T-helper 1 cell treated with Interleukin-12 subunit alpha and Interleukin-12 subunit beta and Interleukin-4 antibody, amounts not matched to agents 30 μg/mL and 1 μg/mL, for 36 hours (primary cell): Measurements from ENCODE around the gene TMEM223.
"Not testable (repeated sequence)": the region's sequence is repeated elsewhere in the genome, so short reads cannot be mapped to it uniquely, and the experiment has no call there.

Experiments
- H3K27ac Mint-ChIP-seq: one replicate; pipeline ENCODE4 v1.8.0; 2021; ENCODE audit warnings: mild to moderate bottlenecking, mixed read lengths
- H3K27me3 Mint-ChIP-seq: one replicate; pipeline ENCODE4 v1.8.0; 2021; ENCODE audit warnings: low read depth, mixed read lengths
- H3K36me3 Mint-ChIP-seq: one replicate; pipeline ENCODE4 v1.8.0; 2021; ENCODE audit warnings: low read depth, mixed read lengths
- H3K4me1 Mint-ChIP-seq: one replicate; pipeline ENCODE4 v1.8.0; 2021; ENCODE audit warnings: low read depth, mixed read lengths
- H3K4me3 Mint-ChIP-seq: one replicate; pipeline ENCODE4 v1.8.0; 2021; ENCODE audit warnings: mild to moderate bottlenecking, moderate library complexity, mixed read lengths
- H3K9me3 Mint-ChIP-seq: one replicate; pipeline ENCODE4 v1.8.0; 2021; ENCODE audit warnings: mixed read lengths

The TMEM223 gene, protein sequence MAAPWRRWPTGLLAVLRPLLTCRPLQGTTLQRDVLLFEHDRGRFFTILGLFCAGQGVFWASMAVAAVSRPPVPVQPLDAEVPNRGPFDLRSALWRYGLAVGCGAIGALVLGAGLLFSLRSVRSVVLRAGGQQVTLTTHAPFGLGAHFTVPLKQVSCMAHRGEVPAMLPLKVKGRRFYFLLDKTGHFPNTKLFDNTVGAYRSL

DNA sequence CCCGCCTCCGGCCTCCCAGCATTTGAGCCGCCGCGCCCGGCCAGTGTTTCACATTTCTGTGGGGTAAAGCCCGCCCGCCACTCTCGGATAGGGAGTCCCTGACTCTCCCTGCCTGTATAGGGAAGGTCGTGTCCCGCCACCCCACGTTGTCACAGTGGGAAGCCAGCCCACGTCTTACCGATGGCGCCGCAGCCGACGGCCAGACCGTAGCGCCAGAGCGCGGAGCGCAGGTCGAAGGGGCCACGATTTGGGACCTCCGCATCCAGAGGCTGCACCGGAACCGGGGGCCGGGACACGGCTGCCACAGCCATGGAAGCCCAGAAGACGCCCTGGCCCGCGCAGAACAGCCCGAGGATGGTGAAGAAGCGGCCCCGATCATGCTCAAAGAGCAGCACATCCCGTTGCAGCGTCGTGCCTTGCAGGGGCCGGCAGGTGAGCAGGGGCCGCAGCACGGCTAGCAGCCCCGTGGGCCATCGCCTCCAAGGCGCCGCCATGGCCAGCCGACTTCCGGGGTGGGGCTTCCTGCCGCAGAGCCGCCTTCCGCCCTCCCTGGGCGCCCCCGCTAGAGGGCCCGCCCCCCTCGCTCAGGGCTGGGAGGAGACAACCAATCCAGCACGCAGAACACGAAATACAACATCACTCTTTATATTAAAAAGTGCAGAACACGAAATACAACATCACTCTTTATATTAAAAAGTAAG, at the start of gene TMEM223:
TMEM223 (minus strand) TSS at position 506 of the 701 bp plus-strand sequence; CDS start at position 494, 12 bp downstream.
- Mint-ChIP-seq H3K27ac (peak within 1 kb of the TSS; percentile 90), H3K4me3 (peak within 1 kb of the TSS; percentile 93), H3K9me3 (no peaks in the 10 kb centered on the region), H3K27me3 (no peaks in the 10 kb centered on the region), H3K4me1 (peaks cover 37% of the 10 kb centered on the region), H3K36me3 (peaks cover 59% of the 10 kb centered on the region)

DNA sequence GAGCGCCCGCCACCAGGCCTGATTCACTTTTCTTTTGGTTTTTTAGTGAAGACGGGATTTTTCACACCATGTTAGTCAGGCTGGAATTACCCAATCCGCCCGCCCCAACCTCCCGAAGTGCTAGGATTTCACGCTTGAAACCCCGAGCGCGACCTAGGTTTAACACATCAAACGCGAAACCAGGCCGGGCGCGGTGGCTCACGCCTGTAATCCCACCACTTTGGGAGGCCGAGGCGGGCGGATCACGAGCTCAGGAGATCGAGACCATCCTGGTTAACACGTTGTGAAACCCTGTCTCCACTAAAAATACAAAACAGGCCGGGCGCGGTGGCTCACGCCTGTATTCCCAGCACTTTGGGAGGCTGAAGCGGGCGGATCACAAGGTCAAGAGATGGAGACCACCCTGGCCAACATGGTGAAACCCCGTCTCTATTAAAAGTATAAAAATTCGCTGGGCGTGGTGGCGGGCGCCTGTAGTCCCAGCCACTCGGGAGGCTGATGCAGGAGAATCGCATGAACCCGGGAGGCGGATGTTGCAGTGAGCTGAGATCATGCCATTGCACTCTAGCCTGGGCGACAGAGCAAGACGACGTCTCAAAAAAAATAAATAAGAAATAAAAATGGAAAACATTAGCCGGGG, 49.0 kb upstream of the TMEM223 start:
- not testable (repeated sequence) for H3K27me3 Mint-ChIP-seq, H3K27ac Mint-ChIP-seq, H3K4me3 Mint-ChIP-seq, H3K9me3 Mint-ChIP-seq
- Mint-ChIP-seq H3K36me3 (peaks cover 16% of the 10 kb centered on the region), H3K4me1 (peaks cover 23% of the 10 kb centered on the region)

DNA sequence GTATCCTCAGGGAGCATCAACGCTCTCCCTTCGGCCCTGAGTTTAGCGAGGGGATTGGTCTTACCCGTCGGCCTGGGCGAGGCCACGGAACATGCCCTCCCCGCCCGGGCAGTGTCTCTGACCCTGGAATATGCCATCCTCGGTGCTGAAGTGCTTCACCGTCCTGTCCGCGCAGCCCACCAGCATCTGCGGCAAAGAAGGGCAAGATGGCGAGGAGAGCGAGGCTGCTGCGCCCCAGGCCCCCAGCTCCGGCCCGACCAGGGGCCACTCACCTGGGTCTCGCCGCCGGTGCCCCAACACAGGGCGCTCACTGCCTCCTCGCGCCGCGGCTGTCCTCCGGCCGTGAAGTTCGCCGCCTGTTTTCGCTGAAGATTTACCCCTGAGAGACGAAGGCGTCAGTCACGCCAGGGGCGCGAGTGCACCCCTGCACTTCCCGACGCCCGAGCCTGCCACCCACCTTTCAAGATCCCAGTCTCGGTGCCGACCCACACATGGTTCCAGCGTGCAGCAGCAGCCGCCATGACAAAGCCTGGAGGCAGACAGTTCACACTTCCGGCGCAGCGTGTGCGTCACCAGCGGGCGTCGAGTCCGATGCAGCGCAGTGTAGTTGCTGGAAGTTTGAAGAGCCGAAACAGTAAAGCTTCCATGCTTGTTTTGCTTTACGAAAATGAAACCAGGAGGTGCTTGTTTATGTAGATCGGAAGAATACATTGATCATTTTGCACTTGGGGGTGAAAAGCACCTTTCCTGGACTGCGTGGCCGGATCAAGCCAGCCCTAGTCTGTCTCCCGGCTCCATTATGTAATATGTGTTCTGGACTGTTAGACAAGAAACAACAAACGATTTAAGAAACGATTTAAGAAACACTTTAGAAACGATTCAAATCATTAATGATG, 47.5 kb upstream of the TMEM223 start, which contains the start of gene WDR74:
WDR74 (minus strand) TSS at position 541 of the 896 bp plus-strand sequence; CDS start at position 521, 20 bp downstream.
- peaks cover 26% of the 10 kb centered on the region for H3K36me3 Mint-ChIP-seq
- no peak within 1 kb of the TSS for H3K4me3 Mint-ChIP-seq
- no peaks in the 10 kb centered on the region for H3K9me3 Mint-ChIP-seq
- H3K4me1 Mint-ChIP-seq = peaks cover 30% of the 10 kb centered on the region
- H3K27me3 Mint-ChIP-seq = no peaks in the 10 kb centered on the region
- no peak within 1 kb of the TSS for H3K27ac Mint-ChIP-seq

DNA sequence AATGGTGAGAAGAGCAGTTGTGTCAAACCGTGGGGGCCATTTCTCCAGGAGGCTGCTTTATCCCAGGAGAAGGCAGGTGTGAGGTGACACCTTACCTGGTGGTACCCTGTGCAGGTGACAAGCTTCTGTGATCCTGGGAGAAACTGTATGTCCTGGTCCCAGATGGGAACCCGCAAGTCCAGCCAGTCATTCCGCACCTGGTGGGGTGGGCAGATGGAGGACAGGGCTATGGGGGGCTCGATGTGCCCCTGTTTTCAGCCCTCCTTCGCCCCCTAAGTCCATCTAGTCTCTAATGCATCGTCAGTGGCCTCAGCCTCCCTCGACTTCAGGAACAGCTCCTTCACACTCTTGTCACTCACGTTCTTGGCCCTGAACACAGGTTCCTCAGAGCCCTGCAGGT, 43.5 kb upstream of the TMEM223 start:
- H3K4me1 Mint-ChIP-seq = peaks cover 40% of the 10 kb centered on the region
- H3K27me3 Mint-ChIP-seq = no peaks in the 10 kb centered on the region
- H3K9me3 Mint-ChIP-seq = no peaks in the 10 kb centered on the region
- no peak overlapping the region for H3K27ac Mint-ChIP-seq
- peaks cover 41% of the 10 kb centered on the region for H3K36me3 Mint-ChIP-seq
- H3K4me3 Mint-ChIP-seq = no peak overlapping the region

DNA sequence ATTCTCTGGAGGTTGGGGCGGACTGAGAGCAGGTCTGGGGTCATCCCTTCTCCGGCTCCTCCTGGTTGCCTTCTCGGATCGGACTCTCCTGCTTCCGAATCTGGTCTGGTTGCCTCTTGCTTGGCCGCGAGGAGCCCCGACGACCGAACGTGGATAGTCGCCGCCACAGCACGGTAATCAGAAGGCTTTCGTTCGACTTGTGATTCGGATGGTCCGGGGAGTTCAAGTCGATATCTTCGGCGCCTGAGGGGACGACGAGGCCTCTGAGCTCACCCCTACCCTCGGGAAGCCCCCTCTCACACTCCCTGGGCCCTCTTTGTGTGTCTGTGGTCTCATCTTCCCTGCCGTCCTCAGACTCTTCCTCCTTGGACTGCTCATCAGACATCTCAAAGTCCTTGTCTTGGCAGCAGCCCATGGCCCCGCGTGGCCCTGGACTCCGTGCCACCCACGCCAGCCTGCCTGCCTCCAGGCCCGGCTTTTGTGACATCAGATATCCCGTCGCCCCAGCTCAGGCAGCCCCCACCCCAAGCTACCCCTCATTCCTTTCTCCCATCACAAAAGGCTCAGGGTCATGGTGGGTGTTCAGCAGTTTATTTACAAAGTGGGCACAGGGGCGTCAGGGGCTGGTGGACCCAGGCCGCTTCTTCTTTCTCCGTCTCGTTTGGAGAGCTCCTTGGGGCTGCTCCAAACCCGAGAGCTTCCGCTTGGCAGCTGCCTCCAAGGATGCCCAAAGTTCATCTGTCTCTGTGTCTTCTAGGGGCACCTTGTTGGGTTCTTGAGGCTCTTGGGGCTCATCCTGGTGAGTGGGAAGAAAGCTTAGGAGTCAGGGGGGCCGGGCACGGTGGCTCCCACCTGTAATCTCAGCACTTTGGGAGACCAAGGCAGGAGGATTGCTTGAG, 40.8 kb upstream of the TMEM223 start, which contains the start of gene TEX54:
TEX54 (minus strand) TSS at position 506 of the 899 bp plus-strand sequence.
- Mint-ChIP-seq H3K9me3 (no peaks in the 10 kb centered on the region), H3K27me3 (no peaks in the 10 kb centered on the region), H3K27ac (peak within 1 kb of the TSS; percentile 99), H3K4me1 (peaks cover 35% of the 10 kb centered on the region), H3K36me3 (peaks cover 36% of the 10 kb centered on the region), H3K4me3 (peak within 1 kb of the TSS; percentile 91)

DNA sequence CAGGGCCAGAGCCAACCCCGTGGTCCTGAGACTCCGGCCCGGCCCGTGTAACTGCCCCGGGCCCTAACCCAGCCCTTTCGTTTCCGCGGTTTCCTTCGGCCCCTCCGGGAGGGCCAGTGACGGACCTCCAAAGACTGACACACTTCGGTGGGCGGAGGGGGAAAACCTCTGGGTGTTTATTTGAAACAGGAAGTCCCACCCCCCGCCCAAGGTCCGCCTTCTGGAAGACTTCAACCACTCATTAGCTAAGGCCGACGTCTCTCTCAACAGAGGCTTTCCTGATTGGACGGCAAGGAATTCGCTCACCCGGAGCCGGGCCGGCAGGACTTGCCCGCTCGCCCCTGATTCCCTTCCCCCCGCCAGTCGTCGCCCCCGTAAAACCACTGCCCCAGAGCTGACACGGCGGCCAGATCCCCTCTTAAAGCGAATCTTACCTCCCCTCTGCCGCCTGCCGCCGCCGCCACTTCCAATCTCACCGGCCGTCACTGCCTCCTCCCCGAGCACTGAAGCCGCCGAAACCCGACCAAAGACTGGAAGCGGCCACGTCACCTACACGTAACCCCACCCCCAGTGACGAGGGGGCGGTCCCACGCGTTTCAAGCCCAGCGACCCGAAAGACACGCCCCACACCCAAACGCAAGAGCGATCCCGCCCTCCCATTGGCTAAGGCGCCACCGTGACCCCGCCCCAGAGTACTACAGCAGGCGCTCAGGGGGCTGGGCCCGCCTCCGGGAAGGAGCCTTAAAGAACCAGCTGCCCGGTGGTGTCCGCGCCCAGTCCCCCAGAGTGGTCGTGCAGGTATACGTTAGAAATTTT, 39.9 kb upstream of the TMEM223 start, which contains the start of gene STX5:
STX5 (minus strand) TSS at position 532 of the 816 bp plus-strand sequence. CDS start 808 bp downstream, outside the sequence.
- H3K27me3 Mint-ChIP-seq = no peaks in the 10 kb centered on the region

DNA sequence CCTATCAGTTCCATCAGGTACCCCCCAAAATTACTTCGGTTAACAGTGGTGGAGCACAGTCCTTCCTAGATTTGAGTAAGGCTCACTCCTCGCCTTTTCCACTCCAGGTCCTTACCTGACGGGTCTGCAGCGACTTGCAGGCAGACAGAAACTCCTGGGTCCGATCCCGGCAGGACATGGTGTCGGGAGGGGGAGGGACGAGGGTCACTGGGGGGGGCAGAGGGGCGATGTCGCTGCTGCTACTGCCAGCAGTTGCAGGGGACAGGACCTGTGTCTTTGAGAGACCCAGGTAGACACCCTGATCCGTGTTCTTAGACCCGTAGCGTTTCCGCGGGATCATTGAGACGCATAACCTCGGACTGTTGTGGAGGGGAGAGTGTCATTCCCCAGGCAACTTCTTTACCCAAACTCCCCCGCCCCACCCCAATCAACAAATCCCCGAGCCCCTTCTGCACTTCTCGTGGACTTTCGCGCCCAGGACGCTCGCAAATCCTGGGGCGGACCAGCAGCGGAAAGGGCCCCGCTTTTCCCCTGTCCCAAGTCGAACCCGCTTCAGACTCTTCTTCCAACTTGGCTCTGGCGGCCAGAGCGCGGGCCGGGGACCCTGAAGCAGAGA, 39.2 kb upstream of the TMEM223 start:
- Mint-ChIP-seq H3K9me3 (no peaks in the 10 kb centered on the region), H3K4me1 (peaks cover 30% of the 10 kb centered on the region), H3K36me3 (peaks cover 36% of the 10 kb centered on the region), H3K27me3 (no peaks in the 10 kb centered on the region), H3K4me3 (peak overlapping the region; percentile 91), H3K27ac (peak overlapping the region; percentile 99)

More for the DNA sequence above, 39.9 kb upstream of the TMEM223 start, which contains the start of gene STX5:
- H3K4me3 Mint-ChIP-seq = peak within 1 kb of the TSS; percentile 91
- H3K4me1 Mint-ChIP-seq = peaks cover 33% of the 10 kb centered on the region
- H3K27ac Mint-ChIP-seq = peak within 1 kb of the TSS; percentile 99
- peaks cover 41% of the 10 kb centered on the region for H3K36me3 Mint-ChIP-seq
- no peaks in the 10 kb centered on the region for H3K9me3 Mint-ChIP-seq

DNA sequence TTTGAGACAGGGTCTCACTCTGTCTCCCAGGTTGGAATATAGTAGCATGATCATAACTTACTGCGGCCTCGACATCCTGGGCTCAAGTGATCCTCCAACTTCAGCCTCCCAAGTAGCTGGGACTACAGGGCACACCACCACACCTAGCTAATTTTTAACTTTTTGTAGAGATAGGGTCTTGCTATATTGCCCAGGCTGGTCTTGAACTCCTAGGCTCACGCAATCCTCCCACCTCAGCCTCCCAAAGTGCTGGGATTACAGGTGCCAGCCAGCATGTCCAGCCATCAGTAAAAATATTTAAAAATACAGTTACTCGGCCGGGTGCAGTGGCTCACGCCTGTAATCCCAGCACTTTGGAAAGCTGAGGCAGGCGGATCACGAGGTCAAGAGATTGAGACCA, 36.3 kb upstream of the TMEM223 start:
- H3K4me1 Mint-ChIP-seq = peaks cover 17% of the 10 kb centered on the region
- not testable (repeated sequence) for H3K4me3 Mint-ChIP-seq, H3K27ac Mint-ChIP-seq, H3K27me3 Mint-ChIP-seq, H3K9me3 Mint-ChIP-seq
- peaks cover 39% of the 10 kb centered on the region for H3K36me3 Mint-ChIP-seq

DNA sequence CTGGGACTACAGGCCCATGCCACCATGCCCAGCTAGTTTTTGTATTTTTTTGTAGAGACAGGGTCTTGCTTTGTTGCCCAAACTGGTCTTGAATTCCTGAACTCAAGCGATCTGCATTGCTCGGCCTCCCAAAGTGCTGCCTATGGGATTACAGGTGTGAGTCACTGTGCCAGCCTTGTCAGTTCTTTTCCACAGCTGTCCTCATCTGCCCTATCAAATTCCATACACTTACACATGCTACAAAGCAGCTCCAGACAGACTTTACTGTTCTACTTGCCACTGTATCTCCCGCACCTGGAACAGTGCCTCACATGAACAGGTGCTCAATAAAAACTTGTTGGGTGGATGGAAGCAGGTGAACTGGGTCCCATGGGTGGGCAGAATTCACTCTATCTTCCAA, 31.9 kb upstream of the TMEM223 start:
- no peak overlapping the region for H3K27ac Mint-ChIP-seq
- H3K27me3 Mint-ChIP-seq = no peaks in the 10 kb centered on the region
- no peak overlapping the region for H3K4me3 Mint-ChIP-seq
- H3K36me3 Mint-ChIP-seq = peaks cover 43% of the 10 kb centered on the region
- no peaks in the 10 kb centered on the region for H3K9me3 Mint-ChIP-seq
- peaks cover 3% of the 10 kb centered on the region for H3K4me1 Mint-ChIP-seq

DNA sequence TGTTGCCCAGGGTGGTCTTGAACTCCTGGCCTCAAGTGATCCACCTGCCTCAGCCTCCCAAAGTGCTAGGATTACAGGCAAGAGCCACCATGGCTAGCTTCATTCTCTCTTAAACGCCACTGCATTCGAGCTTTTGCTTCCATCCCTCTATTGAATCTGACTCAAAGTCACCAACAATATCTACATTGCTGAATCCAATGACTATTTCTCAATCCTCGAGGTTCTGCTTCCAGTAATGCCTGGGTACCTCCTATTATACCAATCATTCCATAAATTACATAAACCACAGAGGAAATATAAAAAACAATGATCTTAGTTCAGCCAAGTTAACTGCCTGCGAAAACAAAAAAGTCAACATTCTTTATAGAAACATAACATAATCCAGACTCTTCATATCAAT, 25.3 kb upstream of the TMEM223 start:
- Mint-ChIP-seq H3K27ac (no peak overlapping the region), H3K27me3 (no peaks in the 10 kb centered on the region), H3K4me3 (no peak overlapping the region), H3K4me1 (peaks cover 6% of the 10 kb centered on the region), H3K36me3 (peaks cover 15% of the 10 kb centered on the region), H3K9me3 (no peaks in the 10 kb centered on the region)

DNA sequence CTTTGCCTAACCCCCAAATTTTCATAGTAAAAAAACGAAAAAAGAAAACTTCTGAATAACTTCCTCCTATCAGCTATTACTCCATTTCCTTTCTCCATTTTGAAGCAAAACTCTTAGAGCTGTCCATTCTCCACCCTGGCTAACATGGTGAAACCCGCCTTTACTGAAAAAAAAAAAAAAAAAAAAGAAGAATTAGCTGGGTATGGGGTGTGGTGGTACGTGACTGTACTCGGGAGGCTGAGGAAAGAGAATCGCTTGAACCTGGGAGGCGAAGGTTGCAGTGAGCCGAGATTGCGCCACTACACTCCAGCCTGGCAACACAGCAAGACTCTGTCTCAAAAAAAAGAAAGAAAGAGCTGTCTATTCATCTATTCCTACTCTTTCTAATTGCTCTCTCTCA, 24.8 kb upstream of the TMEM223 start:
- no peaks in the 10 kb centered on the region for H3K27me3 Mint-ChIP-seq
- H3K9me3 Mint-ChIP-seq = no peaks in the 10 kb centered on the region
- H3K27ac Mint-ChIP-seq = no peak overlapping the region
- H3K4me3 Mint-ChIP-seq = no peak overlapping the region
- peaks cover 15% of the 10 kb centered on the region for H3K36me3 Mint-ChIP-seq
- H3K4me1 Mint-ChIP-seq = peaks cover 6% of the 10 kb centered on the region

DNA sequence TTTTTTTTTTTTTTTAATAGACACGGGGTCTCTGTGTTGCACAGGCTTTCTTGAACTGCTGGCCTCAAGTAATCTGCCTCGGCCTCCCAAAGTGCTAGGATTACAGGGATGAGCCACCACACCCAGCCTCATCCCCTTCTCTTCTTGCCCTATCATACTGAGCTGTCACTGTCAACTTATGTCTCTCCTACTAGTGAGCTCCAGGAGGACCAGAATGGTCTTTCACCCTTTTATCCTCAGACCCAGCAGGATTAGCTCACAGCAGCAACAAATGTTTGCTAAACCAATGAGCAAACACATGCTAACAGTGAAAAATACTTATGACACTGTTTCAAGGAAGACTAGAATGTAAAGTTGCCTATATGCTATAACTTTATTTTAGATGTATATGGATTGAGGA, 19.9 kb upstream of the TMEM223 start:
- Mint-ChIP-seq H3K4me3 (no peak overlapping the region), H3K4me1 (peaks cover under 1% of the 10 kb centered on the region), H3K36me3 (peaks cover 2% of the 10 kb centered on the region), H3K27ac (no peak overlapping the region), H3K9me3 (no peaks in the 10 kb centered on the region), H3K27me3 (no peaks in the 10 kb centered on the region)
